ENCODE measurements around the gene GSX2.
"Not testable (repeated sequence)": the region's sequence is repeated elsewhere in the genome, so short reads cannot be mapped to it uniquely, and the experiment has no call there.

The GSX2 gene

GRCh38 chr4:54098375-54098774, 1.6 kb upstream of the GSX2 start:
- no peak for DNase-seq
- in situ Hi-C loops (cut with HindIII; ENCODE audit: low pct_ligation_motif_present, low pct_unique_long_range_greater_than_20kb, low sequenced_read_pairs) = no loop called here

DNA sequence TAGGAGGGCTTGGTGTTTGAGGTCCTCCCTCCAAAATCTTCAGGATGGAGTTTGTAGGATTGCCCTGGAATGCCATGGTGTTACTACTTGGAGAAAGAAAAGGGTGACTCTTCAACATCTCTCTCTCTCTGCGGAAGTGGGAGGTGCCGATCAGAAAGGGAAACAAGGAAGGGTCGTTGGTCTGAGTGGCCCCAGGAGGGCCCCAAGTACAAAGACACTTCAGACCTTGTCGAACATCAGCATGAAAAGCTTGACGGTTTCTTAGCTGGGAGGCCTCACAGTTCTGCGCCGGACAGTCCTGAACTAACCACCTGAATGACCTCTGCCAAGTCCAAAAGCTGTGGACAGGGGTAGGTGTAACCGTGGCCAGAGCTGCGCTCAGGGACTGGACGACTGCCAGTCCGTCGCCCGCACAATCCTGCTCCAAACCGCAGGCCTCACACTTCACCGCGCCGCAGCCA, 646 bp upstream of the GSX2 start:
- no peak for DNase-seq
- in situ Hi-C loops (cut with HindIII; ENCODE audit: low pct_ligation_motif_present, low pct_unique_long_range_greater_than_20kb, low sequenced_read_pairs) = no loop called here

DNA sequence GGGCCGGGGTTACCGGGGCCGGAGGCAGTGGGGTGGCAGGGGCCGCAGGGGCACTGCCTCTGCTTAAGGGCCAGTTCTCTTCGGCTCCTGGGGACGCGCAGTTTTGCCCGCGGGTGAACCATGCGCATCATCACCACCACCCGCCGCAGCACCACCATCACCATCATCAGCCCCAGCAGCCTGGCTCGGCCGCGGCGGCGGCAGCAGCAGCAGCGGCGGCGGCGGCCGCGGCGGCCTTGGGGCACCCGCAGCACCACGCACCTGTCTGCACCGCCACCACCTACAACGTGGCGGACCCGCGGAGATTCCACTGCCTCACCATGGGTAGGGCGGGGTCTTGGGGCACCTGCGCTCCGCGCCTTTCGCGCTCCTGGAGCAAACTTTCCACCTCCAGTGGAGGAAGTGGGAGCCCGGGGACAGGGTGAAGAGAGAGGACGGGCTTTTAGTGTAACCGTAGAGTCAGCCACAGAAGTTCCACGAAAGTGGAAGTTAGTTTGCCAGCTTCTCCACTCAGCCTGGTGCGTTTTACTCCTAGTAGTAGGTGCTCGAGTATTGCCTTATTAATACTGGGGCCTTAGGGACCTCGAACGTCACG, 729 bp downstream of the GSX2 start:
- no peak for DNase-seq
- in situ Hi-C loops (cut with HindIII; ENCODE audit: low pct_ligation_motif_present, low pct_unique_long_range_greater_than_20kb, low sequenced_read_pairs) = no loop called here

- in situ Hi-C loops (cut with HindIII; ENCODE audit: low pct_ligation_motif_present, low pct_unique_long_range_greater_than_20kb, low sequenced_read_pairs) = no loop called here
- DNase-seq = no peak
Measured at GRCh38 chr4:54101190-54102041, 1.5 kb downstream of the GSX2 start.

DNA sequence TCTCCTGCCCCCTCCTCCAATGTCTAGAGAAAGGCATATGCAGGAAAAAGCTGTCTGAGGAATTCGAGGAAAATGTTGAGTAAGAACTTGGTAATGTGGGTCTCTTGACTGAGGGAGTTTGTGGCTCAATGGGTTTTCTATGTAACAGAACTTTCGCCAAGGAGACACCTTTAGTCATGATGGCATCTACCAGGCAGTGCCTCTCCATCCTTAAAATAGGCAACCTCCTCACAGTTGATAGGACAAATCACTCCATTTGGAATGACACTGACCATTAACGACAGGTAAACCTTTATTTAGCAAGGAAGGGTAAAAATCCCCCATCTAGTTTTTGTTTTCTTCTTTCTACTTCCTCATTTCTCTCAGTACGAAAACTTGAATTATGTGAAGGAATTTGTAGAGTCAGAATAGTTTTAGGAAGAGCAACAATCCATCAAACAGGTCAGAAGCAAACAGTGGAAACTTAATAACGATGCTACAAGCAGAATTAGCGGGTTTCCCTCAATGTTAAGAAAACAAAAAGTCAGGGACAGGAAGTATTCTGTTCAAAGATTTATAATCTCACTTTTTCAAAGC, 2.7 kb downstream of the GSX2 start:
- no peak for DNase-seq
- in situ Hi-C loops (cut with HindIII; ENCODE audit: low pct_ligation_motif_present, low pct_unique_long_range_greater_than_20kb, low sequenced_read_pairs) = no loop called here

DNA sequence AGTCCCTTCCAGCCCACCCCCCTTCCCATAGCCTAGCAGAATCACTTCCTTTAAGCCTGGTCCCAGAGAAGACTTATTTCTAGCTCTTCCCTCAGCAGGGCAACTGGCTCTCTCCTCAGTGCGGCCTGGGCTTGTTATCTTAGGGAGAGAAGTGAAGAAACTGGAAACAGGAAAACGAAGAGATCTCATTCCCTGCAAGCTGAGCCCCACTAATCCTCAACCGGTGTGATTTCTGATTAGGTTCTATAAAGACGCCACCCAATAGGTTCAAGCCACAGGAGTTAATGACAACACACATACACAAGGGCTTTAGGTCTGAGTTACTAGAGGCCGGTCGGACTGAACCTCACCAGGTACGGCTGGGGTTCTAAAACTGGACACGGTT, 3.2 kb downstream of the GSX2 start:
- in situ Hi-C loops (cut with HindIII; ENCODE audit: low pct_ligation_motif_present, low pct_unique_long_range_greater_than_20kb, low sequenced_read_pairs) = no loop called here
- DNase-seq = no peak

- in situ Hi-C loops (cut with HindIII; ENCODE audit: low pct_ligation_motif_present, low pct_unique_long_range_greater_than_20kb, low sequenced_read_pairs) = no loop called here
- no peak for DNase-seq
Measured at GRCh38 chr4:54104907-54105306, 4.9 kb downstream of the GSX2 start.

DNA sequence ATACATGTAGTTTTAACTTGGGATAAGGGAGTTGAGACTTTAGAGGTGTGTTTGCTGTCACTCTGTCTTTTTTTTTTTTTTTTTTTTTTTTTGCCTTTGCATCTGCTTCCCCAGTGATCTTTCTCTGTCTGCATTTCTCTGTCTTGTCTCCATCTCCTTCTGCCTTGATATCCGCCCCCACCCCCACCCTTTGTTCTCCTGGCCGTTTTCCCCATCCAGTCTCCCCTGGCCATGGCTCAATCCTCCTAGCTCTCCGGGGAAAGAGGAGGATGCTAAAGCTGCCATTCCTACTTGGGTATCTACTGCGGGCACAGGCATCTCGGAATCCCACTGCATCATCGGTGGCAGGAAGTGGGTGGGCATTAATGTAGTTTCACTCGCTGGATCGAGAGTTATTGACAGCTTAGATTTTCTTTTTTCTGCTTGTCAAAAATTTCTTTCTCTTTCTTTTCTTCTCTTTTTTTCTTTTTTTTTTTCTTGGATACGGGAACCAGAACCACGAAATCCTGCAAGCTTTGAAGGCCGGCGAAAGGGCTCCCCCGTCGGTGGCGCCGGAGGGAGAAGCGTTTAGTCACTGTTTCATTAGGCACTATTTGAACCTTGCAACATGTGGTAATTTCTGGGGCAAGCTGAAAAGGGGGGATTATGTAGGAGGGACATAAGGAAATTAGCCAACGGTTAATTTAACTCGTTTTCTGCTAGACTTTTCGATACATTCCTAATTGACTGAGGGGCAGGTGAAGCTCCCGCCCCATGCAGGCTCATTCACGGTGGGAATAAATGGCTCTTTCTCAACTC, 8.2 kb downstream of the GSX2 start:
- no peak for DNase-seq
- in situ Hi-C loops (cut with HindIII; ENCODE audit: low pct_ligation_motif_present, low pct_unique_long_range_greater_than_20kb, low sequenced_read_pairs) = no loop called here

GRCh38 chr4:54109241-54110018, 9.5 kb downstream of the GSX2 start:
- in situ Hi-C loops (cut with HindIII; ENCODE audit: low pct_ligation_motif_present, low pct_unique_long_range_greater_than_20kb, low sequenced_read_pairs) = no loop called here
- DNase-seq = no peak

- in situ Hi-C loops (cut with HindIII; ENCODE audit: low pct_ligation_motif_present, low pct_unique_long_range_greater_than_20kb, low sequenced_read_pairs) = no loop called here
Measured at GRCh38 chr4:54110019-54110416, 10.1 kb downstream of the GSX2 start.

GRCh38 chr4:54113206-54113605, 13.2 kb downstream of the GSX2 start:
- DNase-seq; in situ Hi-C loops (cut with HindIII; ENCODE audit: low pct_ligation_motif_present, low pct_unique_long_range_greater_than_20kb, low sequenced_read_pairs): not testable (repeated sequence)

More at GRCh38 chr4:54110019-54110416, 10.1 kb downstream of the GSX2 start:
- no peak for DNase-seq

DNA sequence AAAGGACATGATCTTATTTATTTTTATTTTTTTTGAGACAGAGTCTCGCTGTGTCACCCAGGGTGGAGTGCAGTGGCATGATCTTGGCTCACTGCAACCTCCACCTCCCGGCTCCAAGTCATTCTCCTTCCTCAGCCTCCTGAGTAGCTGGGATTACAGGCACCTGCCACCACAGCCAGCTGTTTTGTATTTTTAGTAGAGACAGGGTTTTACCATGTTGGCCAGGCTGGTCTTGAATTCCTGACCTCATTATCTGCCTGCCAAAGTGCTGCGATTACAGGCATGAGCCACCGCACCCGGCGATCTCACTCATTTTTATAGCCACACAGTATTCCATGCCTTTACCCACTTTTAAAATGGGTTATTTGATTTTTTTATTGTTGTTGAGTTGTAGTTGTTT, 16.3 kb downstream of the GSX2 start:
- in situ Hi-C loops (cut with HindIII; ENCODE audit: low pct_ligation_motif_present, low pct_unique_long_range_greater_than_20kb, low sequenced_read_pairs); DNase-seq: not testable (repeated sequence)

DNA sequence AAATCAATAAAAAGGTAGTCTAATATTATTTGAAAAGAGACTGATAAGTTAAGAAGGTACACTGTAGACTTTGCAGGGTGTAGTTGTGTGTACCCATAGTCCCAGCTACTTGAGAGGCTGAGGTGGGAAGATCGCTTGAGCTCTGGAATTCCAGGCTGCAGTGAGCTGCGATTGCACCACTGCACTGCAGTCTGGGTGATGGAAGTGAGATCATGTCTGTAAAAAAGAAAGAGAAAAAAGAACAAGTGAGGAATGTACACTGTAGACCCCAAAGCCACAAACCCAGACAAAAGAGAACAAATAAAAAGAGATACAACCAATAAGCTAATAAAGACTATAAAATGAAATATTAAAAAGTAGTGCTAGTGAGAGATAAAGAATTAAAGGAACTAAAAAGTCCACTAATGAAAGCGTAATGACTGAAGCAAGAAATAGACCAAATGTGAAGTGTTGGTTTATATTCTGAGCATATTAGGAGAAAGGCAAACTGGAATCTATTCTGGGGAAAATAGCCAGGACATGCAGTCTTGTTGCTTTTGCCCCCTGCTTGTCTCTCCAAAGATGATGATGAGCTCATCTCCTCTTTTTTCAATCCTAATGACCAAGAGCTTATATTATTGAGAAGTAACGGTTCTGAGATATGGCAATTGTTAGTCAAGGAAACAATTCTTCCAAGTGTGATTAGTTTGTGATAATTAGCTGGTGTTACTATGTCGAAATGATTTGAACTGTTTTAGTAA, 19.1 kb downstream of the GSX2 start:
- DNase-seq = no peak
- in situ Hi-C loops (cut with HindIII; ENCODE audit: low pct_ligation_motif_present, low pct_unique_long_range_greater_than_20kb, low sequenced_read_pairs) = no loop called here

DNA sequence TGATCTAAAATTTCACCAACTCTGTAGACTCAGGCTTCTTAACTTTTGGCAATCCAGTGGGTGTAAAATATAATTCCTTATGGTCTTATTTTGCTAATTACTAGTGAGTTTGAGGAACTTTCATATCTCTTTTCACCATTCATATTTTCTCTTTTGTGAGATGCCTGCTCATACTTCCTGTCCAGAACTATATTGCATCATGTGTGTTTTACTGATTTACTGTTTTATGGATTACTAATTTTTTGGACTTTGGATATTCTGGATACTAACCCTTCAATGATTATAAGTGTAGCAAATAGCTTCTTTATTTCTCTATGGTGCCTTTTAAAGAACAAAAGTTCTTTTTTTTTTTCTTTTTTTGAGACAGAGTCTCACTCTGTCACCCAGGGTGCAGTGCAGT, 20.6 kb downstream of the GSX2 start:
- DNase-seq = no peak
- in situ Hi-C loops (cut with HindIII; ENCODE audit: low pct_ligation_motif_present, low pct_unique_long_range_greater_than_20kb, low sequenced_read_pairs) = no loop called here

DNA sequence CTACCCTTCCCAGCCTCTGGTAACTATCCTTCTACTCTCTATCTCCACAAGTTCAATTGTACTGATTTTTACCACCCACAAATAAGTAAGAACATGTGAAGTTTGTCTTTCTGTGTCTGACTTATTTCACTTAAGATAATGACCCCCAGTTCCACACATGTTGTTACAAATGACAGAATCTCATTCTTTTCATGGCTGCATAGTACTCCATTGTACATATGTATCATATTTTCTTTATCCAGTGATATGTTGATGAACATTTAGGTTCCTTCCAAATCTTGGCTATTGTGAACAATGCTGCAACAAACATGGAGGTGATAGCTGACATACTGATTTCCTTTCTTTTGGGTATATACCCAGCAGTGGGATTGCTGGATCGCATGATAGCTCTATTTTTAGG, 27.7 kb downstream of the GSX2 start:
- in situ Hi-C loops (cut with HindIII; ENCODE audit: low pct_ligation_motif_present, low pct_unique_long_range_greater_than_20kb, low sequenced_read_pairs) = no loop called here
- DNase-seq = no peak

DNA sequence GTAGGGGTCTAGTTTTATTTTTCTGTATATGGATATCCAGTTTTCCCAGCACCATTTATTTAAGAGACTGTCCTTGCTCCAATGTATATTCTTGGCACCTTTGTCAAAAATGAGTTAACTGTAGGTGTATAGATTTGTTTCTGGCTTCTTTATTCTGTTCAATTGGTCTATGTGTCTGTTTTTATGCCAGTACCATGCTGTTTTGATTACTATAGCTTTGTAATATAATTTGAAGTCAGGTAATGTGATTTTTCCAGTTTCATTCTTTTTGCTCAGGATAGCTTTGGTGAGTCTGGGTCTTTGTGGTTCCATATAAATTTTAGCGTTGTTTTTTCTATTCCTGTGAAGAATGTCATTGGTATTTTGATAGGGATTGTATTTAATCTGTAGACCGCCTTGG, 28.7 kb downstream of the GSX2 start:
- in situ Hi-C loops (cut with HindIII; ENCODE audit: low pct_ligation_motif_present, low pct_unique_long_range_greater_than_20kb, low sequenced_read_pairs); DNase-seq: not testable (repeated sequence)

GRCh38 chr4:54139332-54139731, 39.4 kb downstream of the GSX2 start:
- no peak for DNase-seq
- in situ Hi-C loops (cut with HindIII; ENCODE audit: low pct_ligation_motif_present, low pct_unique_long_range_greater_than_20kb, low sequenced_read_pairs) = no loop called here

DNA sequence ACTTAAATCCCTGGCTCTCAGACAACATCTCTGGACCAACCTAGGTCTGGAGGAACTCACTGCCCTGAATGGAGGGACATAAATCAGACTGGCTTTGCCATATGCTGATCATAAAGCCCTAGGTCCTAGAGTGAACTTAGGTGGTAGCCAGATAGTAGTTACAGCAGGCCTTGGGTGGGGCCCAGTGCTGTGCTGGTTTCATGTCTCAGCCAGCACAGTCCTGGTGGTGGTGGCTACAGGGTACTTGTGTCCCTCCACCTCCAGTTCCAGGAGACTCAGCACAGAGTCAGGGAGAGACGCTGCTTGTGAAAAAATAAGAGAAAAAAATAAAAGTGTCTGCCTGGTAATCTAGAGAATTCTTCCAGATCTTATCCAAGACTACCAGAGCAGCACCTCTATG, 40.3 kb downstream of the GSX2 start:
- in situ Hi-C loops (cut with HindIII; ENCODE audit: low pct_ligation_motif_present, low pct_unique_long_range_greater_than_20kb, low sequenced_read_pairs) = no loop called here

More for the DNA sequence above, 40.3 kb downstream of the GSX2 start:
- DNase-seq = no peak

Measured in ACHN (cell line).